OCI-M2 (cell line): ENCODE results near the gene EVX2.

Experiments
- DNase-seq: peaks from one replicate; lab custom pipeline; 2025; ENCODE audit not compliant: unreplicated experiment; lab: John Stamatoyannopoulos, UW

Gene EVX2

DNA sequence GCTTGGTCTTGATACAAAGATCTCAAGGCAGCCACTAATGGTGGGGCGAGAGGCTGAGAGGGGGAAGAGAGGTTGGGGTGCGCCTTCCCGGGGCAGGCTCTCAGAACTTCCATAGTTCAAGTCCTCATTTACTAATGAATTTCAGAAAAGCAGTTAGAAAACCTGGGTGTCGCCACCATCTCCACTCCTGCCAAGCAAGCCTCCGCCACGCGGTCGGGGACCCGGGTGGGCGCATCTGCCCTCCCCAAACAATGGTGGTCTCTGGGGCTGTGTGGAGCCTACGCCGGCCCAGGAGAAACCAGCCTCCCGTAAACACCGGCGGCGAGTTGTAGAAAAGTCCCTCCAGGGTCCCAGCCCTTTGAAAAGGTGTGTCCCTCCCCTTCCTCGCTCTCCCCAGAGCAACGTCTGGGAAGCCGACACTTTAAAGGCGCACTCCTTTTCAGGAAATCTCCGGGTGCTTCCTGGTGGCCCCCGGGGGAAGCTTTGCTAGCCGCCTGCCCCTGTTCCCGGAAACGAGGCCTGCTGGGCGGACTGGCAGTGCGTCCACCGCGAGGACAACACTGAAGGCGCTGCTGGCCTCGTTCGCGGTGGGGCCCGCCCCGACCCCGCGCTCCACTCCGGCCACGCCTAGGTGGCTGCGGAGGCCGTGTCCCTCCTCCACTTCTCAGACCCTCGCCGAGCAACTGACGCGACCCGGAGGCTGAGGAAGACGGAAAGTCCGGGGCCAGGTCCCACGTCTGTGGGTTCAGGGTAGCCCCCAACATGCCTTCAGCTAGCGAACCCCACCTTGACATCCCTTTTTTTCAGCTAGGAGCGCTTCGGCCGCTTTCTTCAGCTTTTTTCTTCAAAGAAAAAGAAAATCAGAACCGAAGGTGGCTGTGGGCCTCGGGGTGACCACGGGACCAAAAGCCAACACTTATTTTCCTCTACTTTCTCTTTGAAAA, 16.8 kb downstream of the EVX2 start:
- no peak for DNase-seq

DNA sequence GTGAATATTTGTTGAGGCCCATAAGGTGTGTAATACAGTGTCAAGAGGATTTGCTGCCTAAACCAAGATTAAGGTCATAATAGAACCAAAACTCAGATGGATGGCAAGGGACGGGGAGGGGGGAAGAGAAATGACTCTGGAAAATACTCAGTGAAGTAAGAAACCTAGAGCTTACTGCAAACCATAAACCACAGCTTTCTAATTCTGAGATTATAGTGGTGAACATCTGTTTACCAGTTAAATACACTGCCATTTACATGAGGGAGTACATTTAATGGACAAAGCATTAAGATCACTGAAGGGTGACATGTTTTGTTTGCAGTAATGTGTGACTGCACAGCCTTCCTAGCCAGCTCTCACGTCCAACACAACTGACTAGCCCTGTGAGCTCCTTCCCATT, 19.8 kb downstream of the EVX2 start:
- no peak for DNase-seq

DNA sequence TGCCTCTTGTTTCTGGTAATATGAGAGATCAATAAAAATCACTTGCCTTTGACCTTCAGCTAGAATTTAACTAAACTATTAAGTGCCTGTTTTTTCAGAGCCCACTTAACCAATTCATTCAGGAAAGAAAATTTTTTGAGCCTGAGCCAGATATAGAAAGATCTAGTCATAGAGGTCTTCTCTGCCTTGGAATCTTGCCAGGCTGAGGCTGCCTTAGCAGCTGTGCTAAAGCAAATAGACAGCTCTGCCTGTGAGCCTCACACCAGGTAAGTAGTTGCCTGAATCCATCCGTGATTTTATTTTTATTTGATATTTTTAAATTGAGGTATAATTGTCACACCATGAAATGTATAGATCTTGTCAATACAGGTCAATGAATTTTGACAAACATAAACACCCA, 27.4 kb downstream of the EVX2 start:
- DNase-seq = no peak

DNA sequence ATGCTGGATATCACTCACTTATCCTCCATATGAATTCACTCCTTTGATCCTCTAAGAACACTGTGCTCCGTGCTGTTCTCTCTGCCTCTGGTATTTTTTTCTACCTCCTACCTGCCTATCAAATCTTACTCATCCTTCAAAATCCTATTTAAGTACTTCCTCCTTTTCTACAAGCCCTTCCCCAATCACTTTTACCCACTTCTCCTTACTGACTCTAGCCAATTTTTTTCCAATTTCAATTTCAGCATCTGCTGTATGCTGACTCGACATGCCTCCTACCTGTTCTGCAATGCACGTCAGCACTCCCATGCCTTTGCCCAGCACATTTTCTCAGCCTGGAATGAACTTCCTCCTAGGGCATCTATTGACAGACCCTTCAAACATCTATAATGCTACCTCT, 44.4 kb downstream of the EVX2 start:
- DNase-seq = no peak

DNA sequence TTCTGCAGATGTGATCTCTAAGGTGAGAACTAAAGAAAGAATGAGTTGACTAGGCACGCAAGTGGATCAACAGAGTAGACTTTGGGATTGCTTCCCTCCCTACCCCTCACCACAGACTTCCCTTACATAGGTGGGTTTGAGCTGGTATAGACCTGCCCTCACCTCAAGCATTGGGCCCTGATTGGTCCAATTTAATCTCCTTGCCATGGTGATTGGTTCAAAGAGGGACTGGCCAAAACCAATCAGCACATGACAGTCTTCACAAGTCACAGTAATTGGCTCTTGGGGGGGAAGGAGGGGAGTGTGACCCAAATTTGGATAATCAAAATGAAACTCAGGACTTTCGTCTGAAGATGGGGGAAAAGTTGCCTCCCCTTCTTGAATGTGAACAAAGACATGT, 45.1 kb downstream of the EVX2 start:
- no peak for DNase-seq

DNA sequence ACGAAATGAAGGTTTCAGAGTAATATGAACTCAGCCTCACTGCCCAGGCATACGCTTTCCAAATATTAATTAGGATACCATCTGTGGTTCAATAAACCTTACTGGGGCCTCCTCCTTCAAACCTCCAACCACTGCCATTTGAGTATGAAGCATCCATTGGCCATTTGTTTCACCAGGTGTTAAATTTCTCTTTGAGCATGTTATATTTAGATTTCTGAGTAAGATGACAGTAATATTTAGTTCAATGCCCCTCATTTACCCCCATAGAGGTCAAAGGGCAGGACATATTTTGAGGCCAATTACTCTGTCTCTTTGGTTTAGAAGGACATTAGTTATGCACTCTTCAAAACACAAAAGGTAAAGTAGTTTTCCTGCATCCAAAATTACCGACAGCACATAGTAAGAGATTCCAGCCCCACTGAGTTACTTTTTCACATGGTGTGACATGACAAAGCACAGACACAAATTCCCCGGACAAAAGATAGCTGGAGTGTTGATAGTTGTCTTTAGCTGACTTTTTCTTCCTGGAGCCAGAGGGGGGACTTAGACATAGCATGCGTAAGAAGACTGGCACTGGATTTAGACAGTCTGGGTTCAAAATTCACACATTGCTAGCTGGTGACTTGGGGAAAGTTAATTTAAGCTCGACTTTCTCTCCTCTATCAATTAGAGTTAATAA, 48.6 kb downstream of the EVX2 start:
- DNase-seq = no peak

DNA sequence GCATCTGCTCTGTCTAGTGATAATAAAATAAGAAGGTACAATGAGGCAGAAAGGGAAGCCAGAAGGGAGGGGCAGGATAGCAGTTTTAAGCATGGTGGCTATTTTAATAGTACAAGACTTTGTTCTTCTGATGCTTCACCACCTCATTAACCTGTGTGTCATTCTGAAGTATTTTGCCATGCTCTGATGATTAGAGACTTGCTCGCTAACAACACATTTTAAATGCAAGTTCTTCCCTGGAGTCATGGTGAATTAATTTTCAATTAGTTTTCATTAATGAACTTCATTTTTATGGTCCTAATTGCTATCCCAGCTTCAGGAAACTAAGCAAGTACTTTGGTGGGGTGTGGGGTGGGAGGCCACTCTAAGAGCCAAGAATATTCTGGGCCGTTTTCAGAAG, 56.0 kb downstream of the EVX2 start:
- DNase-seq = no peak
